Measurements from ENCODE around the gene NMU. TPM values are rescaled to one million over a fixed set of nuclear protein-coding genes. Genes with fewer than 3 reads are reported as not detected.
A peak's percentile ranks its signal among the peaks of the same experiment; 100 is the strongest.
"Not testable (repeated sequence)": the region's sequence is repeated elsewhere in the genome, so short reads cannot be mapped to it uniquely, and the experiment has no call there.

Gene NMU, protein sequence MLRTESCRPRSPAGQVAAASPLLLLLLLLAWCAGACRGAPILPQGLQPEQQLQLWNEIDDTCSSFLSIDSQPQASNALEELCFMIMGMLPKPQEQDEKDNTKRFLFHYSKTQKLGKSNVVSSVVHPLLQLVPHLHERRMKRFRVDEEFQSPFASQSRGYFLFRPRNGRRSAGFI
- 1 to 10 TPM in 1 of 2 donors, not detected in 1; 2.5 TPM for total RNA-seq

DNA sequence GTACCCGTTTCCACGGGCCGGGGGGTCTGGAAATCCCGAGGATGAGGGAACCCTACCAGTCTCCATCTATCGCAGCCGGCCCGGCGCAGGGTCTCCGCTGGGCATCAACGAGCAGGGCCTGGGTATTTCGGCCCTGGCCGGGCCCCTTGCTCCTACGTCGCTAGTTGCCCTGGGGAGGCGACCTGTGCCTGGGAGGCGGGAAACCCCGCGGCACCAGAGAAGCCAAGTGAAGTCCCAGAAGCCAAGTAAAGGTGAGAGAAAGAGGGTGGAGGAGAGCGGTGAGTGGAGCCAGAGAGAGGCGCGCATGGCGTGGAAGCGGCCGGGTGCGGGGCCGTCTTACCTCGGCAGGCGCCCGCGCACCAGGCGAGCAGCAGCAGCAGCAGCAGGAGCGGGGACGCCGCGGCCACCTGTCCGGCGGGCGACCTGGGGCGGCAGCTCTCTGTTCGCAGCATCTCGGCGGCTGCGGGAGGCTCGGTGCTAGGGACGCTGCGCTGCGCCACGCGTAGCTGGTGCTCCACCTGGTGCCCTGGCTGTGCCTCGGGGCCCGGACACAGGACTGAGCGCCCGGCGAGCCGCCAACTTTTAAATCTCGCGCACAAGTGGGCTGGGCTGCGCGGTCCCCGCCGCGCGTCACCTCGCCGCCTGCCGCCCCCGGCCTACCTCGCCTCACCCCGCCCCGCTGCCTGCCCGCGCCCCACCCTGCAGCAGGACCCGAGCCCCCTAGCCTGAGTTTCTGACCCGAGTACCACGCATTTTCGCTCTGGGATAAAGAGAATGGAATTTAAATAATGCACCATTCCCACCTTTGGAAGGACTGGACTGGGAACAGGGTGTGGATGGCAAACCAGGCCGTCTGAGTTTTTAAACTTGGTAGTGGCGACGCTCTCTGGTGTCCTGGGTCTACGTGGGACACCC is at the start of gene NMU:
TSS of gene NMU (minus strand) at position 558 of the 915 bp plus-strand sequence. CDS start at position 452, 106 bp downstream.
- TF ChIP-seq, protein P1, sequence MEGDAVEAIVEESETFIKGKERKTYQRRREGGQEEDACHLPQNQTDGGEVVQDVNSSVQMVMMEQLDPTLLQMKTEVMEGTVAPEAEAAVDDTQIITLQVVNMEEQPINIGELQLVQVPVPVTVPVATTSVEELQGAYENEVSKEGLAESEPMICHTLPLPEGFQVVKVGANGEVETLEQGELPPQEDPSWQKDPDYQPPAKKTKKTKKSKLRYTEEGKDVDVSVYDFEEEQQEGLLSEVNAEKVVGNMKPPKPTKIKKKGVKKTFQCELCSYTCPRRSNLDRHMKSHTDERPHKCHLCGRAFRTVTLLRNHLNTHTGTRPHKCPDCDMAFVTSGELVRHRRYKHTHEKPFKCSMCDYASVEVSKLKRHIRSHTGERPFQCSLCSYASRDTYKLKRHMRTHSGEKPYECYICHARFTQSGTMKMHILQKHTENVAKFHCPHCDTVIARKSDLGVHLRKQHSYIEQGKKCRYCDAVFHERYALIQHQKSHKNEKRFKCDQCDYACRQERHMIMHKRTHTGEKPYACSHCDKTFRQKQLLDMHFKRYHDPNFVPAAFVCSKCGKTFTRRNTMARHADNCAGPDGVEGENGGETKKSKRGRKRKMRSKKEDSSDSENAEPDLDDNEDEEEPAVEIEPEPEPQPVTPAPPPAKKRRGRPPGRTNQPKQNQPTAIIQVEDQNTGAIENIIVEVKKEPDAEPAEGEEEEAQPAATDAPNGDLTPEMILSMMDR (IDR thresholded peaks at IDR 0.05) = peak in 1 of 4 experiments; percentile 22
- no peak for TF ChIP-seq POLR2A (IDR thresholded peaks at IDR 0.05)
- no peak for TF ChIP-seq POLR2AphosphoS5 (IDR thresholded peaks at IDR 0.05)
- intact Hi-C loops (cut with DNase I) = no loop called here

DNA sequence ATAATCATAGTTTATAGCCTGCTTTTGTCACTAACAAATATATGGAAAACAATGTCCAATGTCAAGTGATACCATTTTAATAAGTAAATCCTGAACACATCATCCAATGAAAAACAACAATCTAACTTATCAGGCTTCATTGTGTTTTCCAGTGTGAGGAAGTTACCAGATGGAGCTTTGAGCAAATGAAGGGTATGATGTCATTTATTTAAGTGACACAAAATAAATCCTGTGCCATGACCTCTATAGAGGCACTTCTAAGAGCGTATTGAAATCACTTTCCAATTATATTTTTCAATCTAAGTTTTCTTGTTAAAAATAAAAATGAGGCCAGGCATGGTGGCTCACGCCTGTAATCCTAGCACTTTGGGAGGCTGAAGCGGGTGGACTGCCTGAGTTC is 48.2 kb upstream of the NMU start:
- Histone ChIP-seq H3K4me1 (replicated peaks) (no peaks in the 10 kb centered on the region), H3K27ac (no peak overlapping the region), H3K9me3 (no peaks in the 10 kb centered on the region), H3K27me3 (replicated peaks; ENCODE audit: insufficient read depth) (no peaks in the 10 kb centered on the region), H3K36me3 (no peaks in the 10 kb centered on the region), H3K4me3 (no peak overlapping the region)
- DNase-seq (ENCODE audit: low spot score) = no peak
- WGBS = 89% methylated on average over 3 of the region's 3 CpGs
- no peak for TF ChIP-seq POLR2A (IDR thresholded peaks at IDR 0.05)
- TF ChIP-seq POLR2AphosphoS5 (IDR thresholded peaks at IDR 0.05) = no peak
- TF ChIP-seq, protein P1 (IDR thresholded peaks at IDR 0.05) = no peak
- intact Hi-C loops (cut with DNase I) = no loop called here

More for the DNA sequence above, at the start of gene NMU:
- H3K4me3 ChIP-seq = peak within 1 kb of the TSS; percentile 21 to 25
- no peak within 1 kb of the TSS for H3K27ac ChIP-seq
- H3K36me3 ChIP-seq = no peaks in the 10 kb centered on the region
- H3K27me3 ChIP-seq (replicated peaks; ENCODE audit: insufficient read depth) = peaks cover 2% of the 10 kb centered on the region
- peak; percentile 8 for DNase-seq (ENCODE audit: low spot score)
- WGBS = under 1% methylated on average over 67 of the region's 80 CpGs
- H3K4me1 ChIP-seq (replicated peaks) = peaks cover 5% of the 10 kb centered on the region
- no peaks in the 10 kb centered on the region for H3K9me3 ChIP-seq

DNA sequence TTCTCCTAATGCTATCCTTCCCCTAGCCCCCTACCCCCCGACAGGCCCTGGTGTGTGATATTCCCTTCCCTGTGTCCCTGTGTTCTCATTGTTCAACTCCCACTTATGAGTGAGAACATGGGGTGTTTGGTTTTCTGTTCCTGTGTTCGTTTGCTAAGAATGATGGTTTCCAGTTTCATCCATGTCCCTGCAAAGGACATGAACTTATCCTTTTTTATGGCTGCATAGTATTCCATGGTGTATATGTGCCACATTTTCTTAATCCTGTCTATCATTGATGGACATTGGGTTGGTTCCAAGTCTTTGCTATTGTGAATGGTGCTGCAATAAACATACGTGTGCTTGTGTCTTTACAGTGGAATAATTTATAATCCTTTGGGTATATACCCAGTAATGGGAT is 46.7 kb upstream of the NMU start:
- H3K27ac ChIP-seq; H3K27me3 ChIP-seq (replicated peaks; ENCODE audit: insufficient read depth); H3K36me3 ChIP-seq; DNase-seq (ENCODE audit: low spot score); intact Hi-C loops (cut with DNase I); H3K4me1 ChIP-seq (replicated peaks); H3K4me3 ChIP-seq; H3K9me3 ChIP-seq: not testable (repeated sequence)
- 85% methylated on average over 3 of the region's 3 CpGs for WGBS

DNA sequence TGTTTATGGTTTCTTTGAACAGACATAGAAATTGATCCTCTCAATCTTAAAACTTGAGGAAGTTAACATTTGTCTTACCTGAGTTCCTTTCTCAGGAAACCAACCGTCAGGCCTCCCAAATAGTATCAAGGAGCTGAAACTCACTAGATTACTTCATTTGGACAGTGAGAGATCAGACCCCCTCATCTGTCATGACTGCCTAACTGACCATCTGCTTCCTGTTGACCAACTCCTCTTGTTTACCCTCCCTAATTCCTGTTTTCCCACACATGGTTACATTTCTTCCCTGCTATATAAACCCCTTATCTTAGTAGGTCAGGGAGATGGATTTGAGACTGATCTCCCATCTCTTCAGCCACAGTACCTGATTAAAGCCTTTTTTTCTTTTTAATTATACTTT is 46.2 kb upstream of the NMU start:
- Histone ChIP-seq H3K9me3 (no peaks in the 10 kb centered on the region), H3K36me3 (no peaks in the 10 kb centered on the region), H3K27me3 (replicated peaks; ENCODE audit: insufficient read depth) (no peaks in the 10 kb centered on the region), H3K4me3 (no peak overlapping the region), H3K27ac (no peak overlapping the region), H3K4me1 (replicated peaks) (no peaks in the 10 kb centered on the region)
- intact Hi-C loops (cut with DNase I) = no loop called here
- TF ChIP-seq, protein P1 (IDR thresholded peaks at IDR 0.05) = no peak
- TF ChIP-seq POLR2A (IDR thresholded peaks at IDR 0.05) (no peak), POLR2AphosphoS5 (IDR thresholded peaks at IDR 0.05) (no peak)
- no peak for DNase-seq (ENCODE audit: low spot score)
- 65% methylated on average over 1 of the region's 1 CpG for WGBS

DNA sequence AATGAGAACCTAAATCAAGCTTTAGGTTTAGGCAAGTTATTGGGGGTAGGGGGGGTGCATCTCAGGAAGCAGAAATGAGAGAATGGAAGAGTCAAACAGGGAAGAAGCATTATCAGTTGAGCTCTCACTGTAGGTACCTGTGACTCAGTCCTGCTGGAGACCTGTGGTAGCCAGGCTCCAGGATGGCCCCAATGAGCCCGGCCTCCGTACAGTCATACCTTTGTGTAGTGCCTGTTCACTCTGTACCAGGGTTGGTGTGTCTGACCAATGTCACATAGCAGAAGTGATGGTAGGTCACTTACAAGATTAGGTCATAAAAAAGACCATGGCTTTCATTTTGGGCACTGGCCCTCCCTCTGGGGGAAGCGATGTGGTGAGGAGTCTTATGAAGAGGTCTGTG is 45.3 kb upstream of the NMU start:
- WGBS = 87% methylated on average over 3 of the region's 3 CpGs
- TF ChIP-seq POLR2A (IDR thresholded peaks at IDR 0.05) (no peak), POLR2AphosphoS5 (IDR thresholded peaks at IDR 0.05) (no peak)
- TF ChIP-seq, protein P1 (IDR thresholded peaks at IDR 0.05) = no peak
- Histone ChIP-seq H3K4me1 (replicated peaks) (no peaks in the 10 kb centered on the region), H3K27me3 (replicated peaks; ENCODE audit: insufficient read depth) (no peaks in the 10 kb centered on the region), H3K9me3 (no peaks in the 10 kb centered on the region), H3K4me3 (no peak overlapping the region), H3K36me3 (no peaks in the 10 kb centered on the region), H3K27ac (no peak overlapping the region)
- no peak for DNase-seq (ENCODE audit: low spot score)
- intact Hi-C loops (cut with DNase I) = no loop called here
